Esophagus muscularis mucosa (tissue), 4 donors: Measurements from ENCODE around the gene PDE1C. TPM values are rescaled to one million over a fixed set of nuclear protein-coding genes. Genes with fewer than 3 reads are reported as not detected.

Source experiments
- DNase-seq: peaks from one replicate; pipeline ENCODE4 v3.0.0-alpha.2; 2017; ENCODE audit errors: extremely low spot score
- H3K27ac ChIP-seq, 4 donors: fragments of 200-600 bp; sonication (generic); replicated peaks in 1 of 4; 1 replicate in 3 of 4; 2 replicates in 1 of 4; pipeline ENCODE4 v1.5.1; 2016 to 2019; ENCODE audit warnings: mild to moderate bottlenecking in 1 of 4
- H3K27me3 ChIP-seq, 4 donors: fragments of 200-600 bp; sonication (generic); one replicate each; pipeline versions ENCODE4 v1.5.1 to v1.6.0; 2016 to 2019
- H3K36me3 ChIP-seq, 4 donors: fragments of 200-600 bp; sonication (generic); one replicate each; pipeline ENCODE4 v1.5.1; 2016 to 2019
- H3K4me1 ChIP-seq, 4 donors: fragments of 200-600 bp; sonication (generic); one replicate each; pipeline ENCODE4 v1.5.1; 2016 to 2019
- H3K4me3 ChIP-seq, 4 donors: fragments of 200-600 bp; sonication (generic); 1 replicate in 2 of 4; 2 replicates in 2 of 4; pipeline ENCODE4 v1.5.1; 2016 to 2019; ENCODE audit warnings: mild to moderate bottlenecking in 4 of 4, moderate library complexity in 1 of 4
- H3K9me3 ChIP-seq, 4 donors: fragments of 200-600 bp; sonication (generic); 1 replicate in 3 of 4; 2 replicates in 1 of 4; pipeline ENCODE4 v1.5.1; 2016 to 2019
- EP300 ChIP-seq: sonication (generic); formaldehyde crosslinking; IDR thresholded peaks from one replicate; pipeline ENCODE4 v1.6.1; 2017; ENCODE audit warnings: antibody characterized with exemption
- POLR2A ChIP-seq: fragments of 450-650 bp; IDR thresholded peaks from one replicate; pipeline ENCODE4 v1.6.1; 2017; ENCODE audit warnings: antibody characterized with exemption, moderate library complexity, mild to moderate bottlenecking, low read depth
- POLR2AphosphoS5 ChIP-seq, 2 donors: sonication (generic); formaldehyde crosslinking; IDR thresholded peaks; one replicate each; pipeline ENCODE4 v1.6.1; 2017; ENCODE audit warnings: antibody characterized with exemption in 2 of 2
- WGBS: methylation state at CpG from one replicate; pipeline ENCODE4 v1.1.5; 2018; 5-methylcytosine and 5-hydroxymethylcytosine counted together
- intact Hi-C: fragments of 100-400 bp; cut with DNase I; formaldehyde crosslinking; loops from one replicate; pipeline ENCODE4 v1.15.1; 2023
- total RNA-seq, 4 donors: library from RNA; depleted of rRNA; stranded (reverse); fragments of >200 nt; gene quantifications; one replicate each; pipeline versions ENCODE4 v1.1.0 to v1.2.1, GENCODE V29; 2016
- TF ChIP-seq, protein P1 (sequence below), 3 experiments: fragments of 200-600 bp in 2 of 3; fragments of 450-650 bp in 1 of 3; sonication (generic) in 2 of 3; IDR thresholded peaks; one replicate each; pipeline ENCODE4 v1.5.1; 2017 to 2019; ENCODE audit warnings: antibody characterized with exemption in 3 of 3, mild to moderate bottlenecking in 2 of 3, moderate library complexity in 1 of 3

The PDE1C gene
- total RNA-seq, 4 donors from 2014 or later: 13.3 to 25.5 (median 17.3) TPM

DNA sequence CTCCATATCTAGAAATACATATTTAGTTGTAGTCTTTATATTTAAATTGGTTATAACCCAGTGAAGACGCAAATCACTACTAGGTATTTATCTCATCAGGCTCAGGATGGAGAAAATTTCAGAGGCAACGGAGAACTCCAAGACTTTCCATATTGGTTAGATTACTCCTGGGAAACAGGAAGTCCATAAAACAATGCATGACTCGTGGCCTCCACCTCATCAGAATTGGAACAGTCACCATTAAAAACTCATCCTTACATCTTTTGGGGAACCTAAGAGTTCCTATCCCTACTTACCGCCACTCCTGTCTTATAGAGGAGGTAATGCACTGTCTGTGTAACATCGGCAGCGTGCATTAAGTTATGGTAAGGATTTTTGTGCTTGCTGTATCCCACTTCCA lies 205.6 kb downstream of the PDE1C start:
- Histone ChIP-seq H3K4me3 (no peak overlapping the region), H3K36me3 (no peaks in the 10 kb centered on the region), H3K27ac (no peak overlapping the region), H3K9me3 (peaks cover 0 to 6% (median 0%) of the 10 kb centered on the region in 4 donors), H3K27me3 (no peaks in the 10 kb centered on the region), H3K4me1 (no peaks in the 10 kb centered on the region)
- TF ChIP-seq, protein P1, sequence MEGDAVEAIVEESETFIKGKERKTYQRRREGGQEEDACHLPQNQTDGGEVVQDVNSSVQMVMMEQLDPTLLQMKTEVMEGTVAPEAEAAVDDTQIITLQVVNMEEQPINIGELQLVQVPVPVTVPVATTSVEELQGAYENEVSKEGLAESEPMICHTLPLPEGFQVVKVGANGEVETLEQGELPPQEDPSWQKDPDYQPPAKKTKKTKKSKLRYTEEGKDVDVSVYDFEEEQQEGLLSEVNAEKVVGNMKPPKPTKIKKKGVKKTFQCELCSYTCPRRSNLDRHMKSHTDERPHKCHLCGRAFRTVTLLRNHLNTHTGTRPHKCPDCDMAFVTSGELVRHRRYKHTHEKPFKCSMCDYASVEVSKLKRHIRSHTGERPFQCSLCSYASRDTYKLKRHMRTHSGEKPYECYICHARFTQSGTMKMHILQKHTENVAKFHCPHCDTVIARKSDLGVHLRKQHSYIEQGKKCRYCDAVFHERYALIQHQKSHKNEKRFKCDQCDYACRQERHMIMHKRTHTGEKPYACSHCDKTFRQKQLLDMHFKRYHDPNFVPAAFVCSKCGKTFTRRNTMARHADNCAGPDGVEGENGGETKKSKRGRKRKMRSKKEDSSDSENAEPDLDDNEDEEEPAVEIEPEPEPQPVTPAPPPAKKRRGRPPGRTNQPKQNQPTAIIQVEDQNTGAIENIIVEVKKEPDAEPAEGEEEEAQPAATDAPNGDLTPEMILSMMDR (IDR thresholded peaks at IDR 0.05): no peak
- TF ChIP-seq POLR2AphosphoS5 (IDR thresholded peaks at IDR 0.05) (no peak), EP300 (no peak), POLR2A (no peak)
- WGBS: 89% methylated on average over 6 of the region's 6 CpGs
- no peak for DNase-seq
- intact Hi-C loops: no loop called here

GRCh38 chr7:31860925-31861324 lies 209.3 kb downstream of the PDE1C start:
- WGBS: 84% methylated on average over 1 of the region's 1 CpG
- DNase-seq: no peak
- intact Hi-C loops: no loop called here
- TF ChIP-seq, protein P1 (IDR thresholded peaks at IDR 0.05): no peak
- TF ChIP-seq EP300 (no peak), POLR2AphosphoS5 (IDR thresholded peaks at IDR 0.05) (no peak), POLR2A (no peak)
- Histone ChIP-seq H3K27me3 (no peaks in the 10 kb centered on the region), H3K36me3 (no peaks in the 10 kb centered on the region), H3K4me1 (no peaks in the 10 kb centered on the region), H3K9me3 (no peaks in the 10 kb centered on the region), H3K4me3 (no peak overlapping the region), H3K27ac (no peak overlapping the region)

DNA sequence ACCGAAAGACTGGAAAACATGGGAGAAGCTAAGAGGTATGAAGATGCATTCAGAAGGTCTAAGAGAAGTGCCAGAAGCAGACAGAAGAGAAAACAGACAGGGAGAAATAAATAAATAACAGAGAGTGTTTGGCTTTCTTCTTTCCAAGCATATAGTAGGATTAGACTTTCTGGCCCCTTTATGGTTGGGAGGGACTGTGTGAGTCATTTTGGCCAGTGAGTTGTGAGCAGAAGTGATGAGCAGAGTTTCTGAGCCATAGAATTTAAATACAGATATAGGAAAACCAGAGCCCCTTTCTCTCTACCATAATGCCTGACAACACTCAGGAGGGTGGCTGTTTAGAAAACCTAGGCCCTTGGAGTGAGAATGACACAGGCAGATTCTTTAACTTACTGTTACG lies 212.2 kb downstream of the PDE1C start:
- no peaks in the 10 kb centered on the region for H3K36me3 ChIP-seq
- WGBS: 92% methylated on average over 2 of the region's 2 CpGs
- no peaks in the 10 kb centered on the region for H3K4me1 ChIP-seq
- no peak for DNase-seq
- intact Hi-C loops: no loop called here
- H3K27me3 ChIP-seq: no peaks in the 10 kb centered on the region
- TF ChIP-seq, protein P1 (IDR thresholded peaks at IDR 0.05): no peak
- TF ChIP-seq EP300 (no peak), POLR2A (no peak), POLR2AphosphoS5 (IDR thresholded peaks at IDR 0.05) (no peak)
- no peak overlapping the region for H3K4me3 ChIP-seq
- H3K27ac ChIP-seq: no peak overlapping the region
- no peaks in the 10 kb centered on the region for H3K9me3 ChIP-seq

DNA sequence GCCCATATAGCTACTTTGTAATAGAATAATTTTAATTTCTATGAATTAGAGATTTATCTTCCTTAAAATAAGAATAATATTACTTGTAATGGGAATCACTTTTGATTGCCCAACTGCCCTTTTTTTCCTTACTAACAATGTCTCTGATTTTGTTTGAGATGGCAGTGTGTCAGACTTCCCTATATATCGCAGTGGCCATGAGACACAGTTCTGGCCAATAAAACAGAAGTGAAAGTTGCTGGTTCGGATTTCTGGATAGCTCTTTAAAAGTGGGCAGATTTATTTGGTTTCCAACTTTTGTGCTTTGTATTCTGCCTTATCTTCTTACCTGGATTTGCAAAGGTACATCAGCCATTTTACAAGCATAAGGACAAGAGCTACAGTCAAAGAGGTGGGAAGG lies 213.0 kb downstream of the PDE1C start:
- intact Hi-C loops: no loop called here
- Histone ChIP-seq H3K9me3 (no peaks in the 10 kb centered on the region), H3K36me3 (no peaks in the 10 kb centered on the region), H3K27me3 (no peaks in the 10 kb centered on the region), H3K27ac (no peak overlapping the region), H3K4me1 (peaks cover 0 to 4% (median 0%) of the 10 kb centered on the region in 4 donors), H3K4me3 (no peak overlapping the region)
- TF ChIP-seq EP300: no peak
- TF ChIP-seq POLR2A: no peak
- no peak for TF ChIP-seq POLR2AphosphoS5 (IDR thresholded peaks at IDR 0.05)
- TF ChIP-seq, protein P1 (IDR thresholded peaks at IDR 0.05): no peak
- DNase-seq: no peak
- 70% methylated on average over 2 of the region's 2 CpGs for WGBS

- Histone ChIP-seq H3K9me3 (no peaks in the 10 kb centered on the region), H3K36me3 (no peaks in the 10 kb centered on the region), H3K4me3 (no peak overlapping the region), H3K4me1 (peaks cover 0 to 4% (median 0%) of the 10 kb centered on the region in 4 donors), H3K27ac (no peak overlapping the region), H3K27me3 (no peaks in the 10 kb centered on the region)
- TF ChIP-seq EP300 (no peak), POLR2AphosphoS5 (IDR thresholded peaks at IDR 0.05) (no peak)
- TF ChIP-seq, protein P1 (IDR thresholded peaks at IDR 0.05): no peak
- WGBS: 62% methylated on average over 4 of the region's 4 CpGs
- DNase-seq: no peak
- intact Hi-C loops: no loop called here
Observed at GRCh38 chr7:31856337-31856736, 213.9 kb downstream of the PDE1C start.
